DND-41 (cell line): Measurements from ENCODE around the gene CCDC69.

Experiments used
- EZH2 ChIP-seq: IDR thresholded peaks from 3 replicates; pipeline ENCODE4 v1.6.1; 2012; ENCODE audit warnings: borderline replicate concordance, low read depth, mild to moderate bottlenecking, moderate library complexity, low read length, inconsistent platforms; ENCODE audit not compliant: severe bottlenecking
- TF ChIP-seq, protein P1 (sequence below): IDR thresholded peaks from 2 replicates; pipeline ENCODE4 v1.5.1; 2012; ENCODE audit warnings: borderline replicate concordance, low read length, moderate library complexity, mild to moderate bottlenecking; ENCODE audit not compliant: poor library complexity, severe bottlenecking; ENCODE audit errors: extremely low read depth

DNA sequence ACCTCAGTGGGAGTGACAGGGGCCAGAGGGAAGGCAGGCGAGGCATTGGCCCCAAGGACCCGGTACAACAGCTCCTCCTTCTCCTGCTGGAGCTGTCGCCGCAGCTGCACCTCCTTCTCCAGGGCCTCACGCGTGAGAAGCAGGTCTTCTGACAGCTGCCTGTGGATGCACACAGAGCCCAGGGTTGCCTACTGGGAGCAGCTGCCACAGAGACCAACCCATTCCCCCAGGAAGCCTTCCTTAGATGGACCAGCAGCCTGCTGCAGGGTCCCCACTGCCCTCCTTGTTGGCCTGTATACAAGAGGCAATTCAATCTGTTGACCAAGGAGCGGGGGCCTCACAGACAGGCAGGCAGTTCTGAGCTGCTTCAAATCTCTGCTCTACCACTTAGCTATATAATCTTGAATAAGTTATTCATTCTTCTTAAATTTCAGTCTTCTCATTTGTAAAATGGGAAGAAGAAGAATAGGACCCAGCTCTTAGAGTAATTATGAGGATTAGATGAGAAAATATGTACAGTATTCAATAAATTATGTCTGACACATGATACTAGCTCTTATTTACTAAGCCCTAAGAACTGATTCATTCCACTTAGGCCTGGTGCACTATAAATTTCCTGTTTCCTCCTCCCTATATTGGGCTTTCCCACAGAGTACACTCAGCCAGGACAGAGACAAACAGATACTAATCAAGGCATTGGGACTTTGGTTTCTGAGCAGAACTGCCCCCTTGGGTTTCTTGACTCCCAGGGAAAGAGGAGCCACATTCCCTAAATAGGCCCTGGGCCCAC lies 40.2 kb downstream of the CCDC69 start:
- TF ChIP-seq, protein P1, sequence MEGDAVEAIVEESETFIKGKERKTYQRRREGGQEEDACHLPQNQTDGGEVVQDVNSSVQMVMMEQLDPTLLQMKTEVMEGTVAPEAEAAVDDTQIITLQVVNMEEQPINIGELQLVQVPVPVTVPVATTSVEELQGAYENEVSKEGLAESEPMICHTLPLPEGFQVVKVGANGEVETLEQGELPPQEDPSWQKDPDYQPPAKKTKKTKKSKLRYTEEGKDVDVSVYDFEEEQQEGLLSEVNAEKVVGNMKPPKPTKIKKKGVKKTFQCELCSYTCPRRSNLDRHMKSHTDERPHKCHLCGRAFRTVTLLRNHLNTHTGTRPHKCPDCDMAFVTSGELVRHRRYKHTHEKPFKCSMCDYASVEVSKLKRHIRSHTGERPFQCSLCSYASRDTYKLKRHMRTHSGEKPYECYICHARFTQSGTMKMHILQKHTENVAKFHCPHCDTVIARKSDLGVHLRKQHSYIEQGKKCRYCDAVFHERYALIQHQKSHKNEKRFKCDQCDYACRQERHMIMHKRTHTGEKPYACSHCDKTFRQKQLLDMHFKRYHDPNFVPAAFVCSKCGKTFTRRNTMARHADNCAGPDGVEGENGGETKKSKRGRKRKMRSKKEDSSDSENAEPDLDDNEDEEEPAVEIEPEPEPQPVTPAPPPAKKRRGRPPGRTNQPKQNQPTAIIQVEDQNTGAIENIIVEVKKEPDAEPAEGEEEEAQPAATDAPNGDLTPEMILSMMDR, result no peak
- TF ChIP-seq EZH2, result no peak
